ENCODE data around the gene RNF149.

DNA sequence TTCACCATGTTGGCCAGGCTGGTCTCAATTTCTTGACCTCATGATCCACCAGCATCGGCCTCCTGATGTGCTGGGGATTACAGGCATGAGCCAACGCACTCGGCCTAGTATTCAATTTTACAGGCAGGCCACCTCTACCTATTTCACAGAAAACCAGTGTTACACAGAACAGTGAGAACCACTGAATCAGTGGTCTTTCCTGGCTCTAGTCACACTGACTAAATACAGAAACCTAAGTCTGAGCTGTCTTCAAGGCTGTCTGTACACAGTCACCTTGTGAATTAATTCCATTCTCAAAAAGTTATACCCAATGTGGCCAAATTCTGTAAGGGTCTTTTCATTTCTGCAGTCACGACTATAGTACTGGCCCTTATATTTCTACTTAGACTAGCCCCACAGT lies 3.5 kb downstream of the RNF149 start:
- TF ChIP-seq, protein P1, sequence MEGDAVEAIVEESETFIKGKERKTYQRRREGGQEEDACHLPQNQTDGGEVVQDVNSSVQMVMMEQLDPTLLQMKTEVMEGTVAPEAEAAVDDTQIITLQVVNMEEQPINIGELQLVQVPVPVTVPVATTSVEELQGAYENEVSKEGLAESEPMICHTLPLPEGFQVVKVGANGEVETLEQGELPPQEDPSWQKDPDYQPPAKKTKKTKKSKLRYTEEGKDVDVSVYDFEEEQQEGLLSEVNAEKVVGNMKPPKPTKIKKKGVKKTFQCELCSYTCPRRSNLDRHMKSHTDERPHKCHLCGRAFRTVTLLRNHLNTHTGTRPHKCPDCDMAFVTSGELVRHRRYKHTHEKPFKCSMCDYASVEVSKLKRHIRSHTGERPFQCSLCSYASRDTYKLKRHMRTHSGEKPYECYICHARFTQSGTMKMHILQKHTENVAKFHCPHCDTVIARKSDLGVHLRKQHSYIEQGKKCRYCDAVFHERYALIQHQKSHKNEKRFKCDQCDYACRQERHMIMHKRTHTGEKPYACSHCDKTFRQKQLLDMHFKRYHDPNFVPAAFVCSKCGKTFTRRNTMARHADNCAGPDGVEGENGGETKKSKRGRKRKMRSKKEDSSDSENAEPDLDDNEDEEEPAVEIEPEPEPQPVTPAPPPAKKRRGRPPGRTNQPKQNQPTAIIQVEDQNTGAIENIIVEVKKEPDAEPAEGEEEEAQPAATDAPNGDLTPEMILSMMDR (conservative IDR thresholded peaks at IDR 0.05 in 1 of 2, IDR thresholded peaks at IDR 0.05 in 1 of 2; ENCODE audit: extremely low read depth in 1 of 2, insufficient read depth in 1 of 2, low read depth in 1 of 2, low read length in 2 of 2) = no peak
- TF ChIP-seq EZH2 (IDR thresholded peaks at IDR 0.05; ENCODE audit: borderline replicate concordance, low read length) = no peak
